Germinal center (tissue), 1 donor: Measurements from ENCODE around the gene MRTFA.
"Not testable (repeated sequence)": the region's sequence is repeated elsewhere in the genome, so short reads cannot be mapped to it uniquely, and the experiment has no call there.

ENCODE experiments used
- DNase-seq: peaks from one replicate; pipeline ENCODE4 v3.0.0; 2012; ENCODE audit warnings: mixed read lengths, low spot score

MRTFA gene

DNA sequence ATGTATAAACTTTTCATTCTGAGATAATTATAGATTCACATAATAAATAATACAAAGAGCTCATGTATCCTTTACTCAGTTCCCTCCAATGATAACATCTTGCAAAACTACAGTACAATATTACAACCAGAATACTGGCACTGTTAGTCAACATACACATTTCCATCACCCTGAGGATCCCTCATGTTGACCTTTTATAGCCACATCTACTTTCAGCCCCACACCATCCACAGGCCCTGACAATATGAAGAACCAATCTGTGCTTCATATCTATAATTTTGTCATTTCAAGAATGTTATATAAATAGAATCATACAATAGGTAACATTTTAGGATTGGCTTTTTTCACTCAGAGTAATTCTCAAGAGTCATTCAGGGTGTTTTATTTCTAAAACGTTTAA, 115.5 kb downstream of the MRTFA start:
- DNase-seq, result no peak

DNA sequence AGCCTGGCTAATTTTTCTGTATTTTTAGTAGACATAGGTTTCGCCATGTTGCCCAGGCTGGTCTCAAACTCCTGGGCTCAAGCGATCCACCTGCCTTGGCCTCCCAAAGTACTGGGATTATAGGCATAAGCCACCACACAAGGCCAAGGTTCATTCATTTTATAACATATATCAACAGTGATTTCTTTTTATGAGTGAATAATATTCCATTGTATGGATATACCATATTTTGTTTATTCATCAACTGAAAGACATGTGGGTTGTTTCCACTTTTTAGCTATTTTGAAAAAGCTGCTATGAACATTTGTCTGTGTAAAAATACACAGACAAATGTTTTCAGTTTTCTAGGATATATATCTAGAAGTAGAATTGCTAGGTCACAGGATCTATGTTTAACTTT, 116.0 kb downstream of the MRTFA start:
- DNase-seq, result no peak

DNA sequence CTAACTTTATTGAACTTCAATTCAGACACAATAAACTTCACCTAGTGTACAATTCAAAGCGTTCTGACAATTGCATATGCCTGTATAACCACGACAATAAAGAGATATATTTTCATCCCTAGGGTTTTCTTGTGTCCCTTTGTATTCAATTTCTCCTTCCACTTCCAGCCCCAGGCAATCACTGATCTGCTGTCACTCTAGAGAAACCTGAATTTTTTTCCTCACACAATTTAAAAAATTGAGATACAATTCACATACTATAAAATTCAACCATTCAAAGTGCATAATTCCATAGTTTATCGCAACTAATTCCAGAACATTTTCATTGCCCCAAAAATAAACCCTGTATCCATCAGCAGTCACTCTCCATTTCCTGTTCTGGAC, 116.6 kb downstream of the MRTFA start:
- no peak for DNase-seq

DNA sequence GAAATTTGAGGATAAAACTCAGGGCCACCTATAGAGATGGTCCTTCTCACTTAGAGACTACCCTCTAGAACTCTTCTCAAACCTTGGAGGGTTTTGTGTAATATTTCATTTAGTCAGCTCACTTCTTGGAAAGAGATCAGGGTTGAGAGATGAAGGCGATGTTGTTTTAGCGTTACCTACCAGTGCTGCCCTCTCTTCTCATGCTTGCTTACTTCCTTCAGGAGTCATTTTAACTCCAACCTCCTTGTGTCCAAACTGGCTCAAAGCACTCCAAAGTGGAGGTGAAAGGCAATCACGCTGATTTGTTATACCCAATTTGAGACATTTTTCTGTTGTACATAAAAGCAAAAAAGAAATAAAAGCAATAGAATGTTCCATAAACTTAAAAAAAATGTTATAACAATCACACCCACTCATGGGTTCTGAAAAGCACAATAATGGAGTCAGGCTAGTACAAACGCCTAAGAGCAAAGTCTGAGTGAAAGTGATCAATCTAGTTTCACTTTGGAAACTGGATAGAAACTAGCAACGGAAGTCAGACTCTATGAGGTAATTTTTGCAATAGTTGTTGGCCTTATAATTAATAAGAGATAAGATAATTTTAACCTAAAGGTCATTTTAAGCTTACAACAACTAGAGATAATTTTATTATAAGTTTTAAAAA, 117.1 kb downstream of the MRTFA start:
- DNase-seq, result no peak

DNA sequence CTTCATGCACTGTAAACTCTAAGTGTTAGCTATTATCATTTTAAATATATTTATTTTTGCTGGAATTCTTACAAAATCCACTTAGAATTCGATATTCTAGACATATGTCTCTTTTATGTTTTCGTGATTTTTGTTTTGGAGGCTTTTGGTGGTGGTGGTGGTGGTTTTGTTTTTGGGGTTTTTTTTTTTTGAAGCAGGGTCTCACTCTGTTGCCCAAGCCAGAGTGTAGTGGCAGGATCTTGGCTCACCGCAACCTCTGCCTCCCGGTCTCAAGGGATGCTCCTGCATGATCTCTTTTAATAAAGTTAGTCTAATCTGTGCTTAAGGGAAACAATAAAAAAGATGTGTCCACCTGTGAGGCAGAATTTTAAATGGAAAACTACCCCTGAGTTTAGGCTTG, 117.7 kb downstream of the MRTFA start:
- DNase-seq, result no peak

DNA sequence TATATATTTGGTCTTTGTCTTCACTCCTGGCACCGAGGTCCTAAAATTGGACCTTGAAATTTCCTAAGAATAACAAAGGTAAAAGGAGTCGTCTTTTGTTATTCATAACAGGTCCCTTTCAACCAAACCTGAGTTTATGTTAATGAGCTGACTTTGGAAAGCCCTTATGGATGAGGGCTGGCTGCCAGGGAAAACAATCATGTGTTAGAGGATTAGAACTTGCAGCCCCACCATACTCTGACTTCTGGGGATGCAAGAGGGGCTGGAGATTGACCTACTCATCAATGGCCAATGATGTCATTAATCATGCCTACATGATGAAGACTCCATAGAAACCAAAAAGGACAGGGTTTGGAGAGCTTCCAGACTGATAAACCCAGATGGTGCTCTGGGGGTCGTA, 118.9 kb downstream of the MRTFA start:
- DNase-seq, result no peak

DNA sequence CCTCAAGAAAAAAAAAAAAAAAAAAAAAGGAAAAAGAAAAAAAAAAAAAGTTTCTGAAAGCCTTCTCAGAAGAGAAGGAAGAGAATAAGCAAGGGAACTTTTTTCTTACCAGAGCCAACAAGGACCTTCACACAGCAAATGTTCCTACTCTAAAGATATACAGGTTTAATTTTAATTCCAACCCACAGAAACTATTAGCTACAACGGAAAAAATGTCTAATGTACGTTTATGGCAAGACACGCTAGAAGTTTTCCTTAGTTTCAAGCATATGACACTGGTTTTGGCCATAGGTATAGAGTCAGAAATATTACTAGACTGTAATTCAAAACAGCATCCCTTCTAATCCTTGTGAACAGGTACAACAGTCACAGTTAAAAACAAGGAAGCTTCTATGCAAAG, 120.1 kb downstream of the MRTFA start:
- DNase-seq, result no peak

DNA sequence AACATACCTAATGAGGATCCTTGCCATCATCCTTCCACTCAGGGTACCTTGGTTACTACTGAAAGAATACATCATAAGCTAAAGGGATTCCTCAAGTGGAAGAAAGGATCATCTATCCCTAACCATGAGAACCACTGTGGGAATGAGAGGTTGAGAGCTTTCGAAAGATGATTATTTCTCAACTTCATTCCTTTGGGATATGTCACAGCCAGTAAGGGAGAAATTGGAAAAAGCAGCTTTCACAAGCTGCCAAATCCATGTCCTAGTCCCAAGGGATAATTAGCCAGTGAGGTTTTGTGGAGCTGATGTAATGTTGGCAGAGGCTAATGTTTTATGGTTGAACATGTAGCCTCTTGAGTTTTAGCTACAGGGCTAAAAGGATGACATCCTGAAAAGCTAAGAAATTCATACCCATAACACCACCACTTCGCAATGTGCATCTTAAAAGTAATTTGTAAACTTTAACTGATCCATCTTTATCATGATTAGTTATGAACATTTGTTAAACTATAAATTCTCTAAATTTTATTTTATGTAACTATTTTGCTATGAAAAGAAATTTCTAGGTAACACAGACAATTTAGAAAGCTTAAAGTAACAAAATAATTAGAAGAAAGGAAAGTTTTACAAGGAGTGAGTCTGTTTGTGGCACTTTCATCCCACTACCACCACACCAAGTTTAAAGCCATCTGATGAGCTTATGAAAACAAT, 123.9 kb downstream of the MRTFA start:
- no peak for DNase-seq

DNA sequence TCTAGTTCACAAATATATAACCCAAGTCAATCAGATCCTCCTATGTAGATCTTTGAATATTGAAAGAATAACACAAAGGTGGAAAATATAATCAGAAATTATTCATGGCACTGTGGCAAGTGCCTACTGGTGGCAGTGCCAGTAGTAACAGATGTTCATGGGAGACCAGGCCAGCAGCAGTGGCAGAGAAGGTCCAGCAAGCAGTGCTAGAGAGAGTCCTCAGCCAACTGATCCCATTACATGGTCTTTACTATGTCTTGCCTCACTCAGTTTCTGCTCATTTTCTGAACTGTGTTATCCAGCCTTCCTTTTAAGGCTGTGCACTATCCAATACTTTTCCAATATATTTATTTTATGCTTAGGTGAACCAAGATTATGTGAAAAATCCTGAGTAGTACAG, 124.9 kb downstream of the MRTFA start:
- DNase-seq, result no peak

DNA sequence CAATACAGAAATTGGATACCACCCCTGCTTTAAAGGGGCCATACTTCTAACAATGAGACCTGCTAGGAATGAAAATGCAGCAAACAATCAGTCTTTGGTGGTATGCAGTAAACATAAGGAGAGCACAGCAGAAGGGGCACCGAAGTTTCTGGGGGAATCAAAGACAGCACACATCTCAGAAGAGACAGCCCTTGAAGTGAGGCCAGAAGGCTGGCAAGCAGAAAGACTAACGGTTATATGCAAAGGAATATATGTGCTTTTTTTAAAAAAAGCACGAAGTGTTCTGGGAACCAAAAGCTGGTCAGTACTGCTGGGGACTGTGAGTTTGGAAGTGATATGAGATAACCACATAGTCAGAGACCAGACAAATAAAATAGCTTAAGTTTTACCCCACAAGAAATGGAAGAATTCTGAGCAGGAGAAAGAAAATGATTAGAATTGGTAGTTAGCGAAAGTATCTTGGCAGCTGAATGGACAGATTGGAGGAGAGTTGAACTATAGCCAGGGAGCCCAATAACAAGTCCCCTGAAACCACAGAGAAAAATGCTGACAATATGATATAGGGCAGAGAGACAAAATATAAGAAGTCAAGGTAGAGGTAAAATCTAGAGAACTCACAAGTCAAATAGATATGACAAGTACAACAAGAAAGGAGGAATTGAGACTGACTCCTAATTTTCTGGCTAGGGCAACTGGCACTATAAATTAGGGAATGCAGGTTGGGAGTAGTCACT, 125.7 kb downstream of the MRTFA start:
- DNase-seq, result no peak

DNA sequence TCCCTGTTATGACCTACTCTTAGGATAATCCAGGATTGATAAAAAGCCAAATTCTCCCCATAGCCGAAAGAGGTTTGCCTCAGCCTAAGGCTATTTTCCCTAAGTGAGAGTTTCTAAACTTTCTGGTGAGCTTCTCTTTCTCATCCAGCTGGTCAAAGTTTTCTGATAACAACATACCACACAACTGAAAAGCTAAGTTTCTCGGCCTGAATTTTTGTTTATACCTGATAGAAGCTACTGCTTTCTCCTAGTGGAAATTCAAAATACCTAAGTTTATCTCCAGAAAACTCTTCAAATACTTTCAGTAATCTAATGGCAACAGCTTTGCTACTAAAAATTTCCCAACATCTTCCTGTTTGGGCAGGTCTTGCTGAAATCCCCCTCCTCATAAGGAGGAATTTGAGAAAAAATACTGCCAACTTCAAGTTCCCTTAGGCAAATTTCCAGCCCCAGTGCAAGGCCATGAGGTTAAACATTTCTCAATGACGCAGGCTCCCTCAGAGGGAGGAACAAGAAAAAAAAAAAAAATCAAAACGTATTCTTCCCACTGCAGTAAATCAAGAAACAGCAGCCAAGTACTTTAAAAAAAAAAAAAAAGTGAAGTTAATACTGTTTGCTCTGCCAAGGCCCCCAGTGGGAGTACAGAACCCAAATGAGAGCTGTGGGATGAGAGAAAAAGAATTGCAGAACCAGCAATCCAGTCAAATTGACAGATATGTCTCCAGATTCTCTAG, 127.0 kb downstream of the MRTFA start:
- DNase-seq, result no peak

DNA sequence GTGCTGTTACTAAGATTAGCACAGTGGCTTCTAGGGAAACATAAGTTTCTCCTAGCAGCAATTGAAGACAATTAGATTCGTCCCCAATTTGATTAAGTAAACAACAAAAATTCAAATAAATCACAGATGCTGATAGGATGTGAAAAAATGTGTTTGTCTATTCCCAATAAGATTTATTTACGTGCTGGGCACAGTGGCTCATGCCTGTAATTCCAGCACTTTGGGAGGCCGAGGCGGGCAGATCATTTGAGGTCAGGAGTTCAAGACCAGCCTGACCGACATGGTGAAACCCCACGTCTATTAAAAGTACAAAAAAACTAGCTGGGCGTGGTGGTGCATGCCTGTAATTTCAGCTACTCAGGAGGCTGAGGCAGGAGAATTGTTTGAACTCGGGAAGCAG, 128.5 kb downstream of the MRTFA start:
- not testable (repeated sequence) for DNase-seq

DNA sequence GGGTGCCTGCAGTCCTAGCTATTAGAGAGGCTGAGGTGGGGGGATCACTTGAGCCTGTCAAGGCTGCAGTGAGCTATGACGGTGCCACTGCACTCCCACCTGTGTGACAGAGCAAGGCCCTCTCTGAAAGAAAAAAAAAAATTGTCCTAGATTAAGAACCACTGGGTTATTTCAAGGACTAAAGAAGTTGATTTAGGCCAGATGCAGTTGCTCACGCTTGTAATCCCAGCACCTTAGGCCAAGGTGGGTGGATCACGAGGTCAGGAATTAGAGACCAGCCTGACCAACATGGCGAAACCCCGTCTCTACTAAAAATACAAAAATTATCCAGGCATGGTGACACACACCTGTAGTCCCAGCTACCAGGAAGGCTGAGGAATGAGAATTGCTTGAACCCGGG, 129.0 kb downstream of the MRTFA start:
- no peak for DNase-seq

DNA sequence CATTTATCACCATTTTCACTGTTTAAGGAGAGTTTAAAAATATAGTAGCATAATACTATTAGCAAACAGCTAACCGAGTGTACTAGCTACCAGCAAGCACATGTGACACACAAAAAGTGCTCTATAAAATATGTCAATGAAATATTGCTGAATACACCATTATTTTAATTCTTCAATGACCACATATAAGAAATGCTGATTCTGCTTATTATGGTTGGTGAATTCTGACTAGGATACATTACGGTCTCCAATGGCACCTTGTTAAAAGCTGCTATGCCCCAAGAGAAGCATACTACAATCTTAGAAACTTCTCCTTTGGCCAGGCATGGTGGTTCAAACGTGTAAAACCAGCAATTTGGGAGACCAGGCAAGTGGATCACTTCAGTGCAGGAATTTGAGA, 129.8 kb downstream of the MRTFA start:
- DNase-seq, result no peak

DNA sequence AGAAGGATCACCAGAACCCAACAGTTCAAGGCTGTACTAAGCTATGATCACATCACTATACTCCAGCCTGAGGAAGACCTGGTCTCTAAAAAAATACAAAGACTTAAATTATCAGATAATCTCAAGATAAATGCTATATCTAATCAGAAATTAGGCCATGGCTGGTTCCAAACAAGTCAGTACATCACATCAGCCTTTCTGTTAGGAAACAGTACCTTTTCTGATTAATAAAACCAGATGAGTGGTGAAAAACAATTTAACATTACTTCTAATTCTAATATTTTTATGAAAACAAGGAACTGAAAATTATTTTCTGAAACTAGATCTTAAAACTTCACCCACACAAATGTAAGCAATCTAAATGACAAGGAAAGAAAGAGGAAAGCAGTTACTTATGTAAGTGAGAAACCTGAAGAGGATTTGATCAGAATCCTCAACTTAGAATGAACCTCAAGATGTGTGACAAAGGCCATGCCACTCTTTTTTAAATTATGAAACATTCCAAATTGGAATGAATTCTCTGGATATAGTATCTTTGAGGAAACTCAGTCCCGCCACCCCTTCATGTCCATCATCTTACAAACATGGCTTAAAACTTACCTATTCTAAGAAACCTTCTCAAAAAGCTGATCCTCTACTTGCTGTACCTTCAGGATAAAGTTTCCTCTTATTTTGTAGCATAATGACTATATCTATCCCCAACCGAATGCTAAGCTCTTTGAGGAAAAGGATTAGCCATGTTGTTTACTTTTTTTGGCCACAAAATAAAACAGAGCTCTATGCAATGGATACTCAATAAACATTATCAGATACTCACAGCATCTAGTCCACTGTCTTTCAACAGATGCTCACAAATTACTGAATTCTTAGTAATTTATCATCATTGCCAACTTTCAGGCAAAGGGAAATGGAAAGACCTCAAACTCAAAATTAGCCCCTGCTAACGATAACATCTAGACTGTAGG, 132.0 kb downstream of the MRTFA start:
- DNase-seq, result no peak

DNA sequence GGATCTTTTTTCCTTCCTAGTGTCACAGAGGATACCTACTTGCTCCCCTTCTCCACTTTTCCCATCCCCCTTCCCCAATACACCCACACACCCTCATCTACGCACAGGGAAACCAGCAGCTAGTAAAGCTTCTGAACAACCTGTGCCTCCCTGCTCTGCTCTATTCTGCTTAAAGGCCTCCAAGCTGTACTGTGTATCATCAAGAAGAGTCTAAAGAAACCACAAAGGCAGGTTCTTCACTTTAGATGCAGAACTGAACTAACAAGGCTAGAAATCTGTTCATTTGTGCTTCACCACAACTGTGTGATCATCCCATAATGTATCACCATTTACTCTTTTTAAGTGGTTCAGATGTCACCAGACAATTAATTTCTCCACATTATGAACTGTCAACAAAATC, 133.6 kb downstream of the MRTFA start:
- DNase-seq, result no peak

DNA sequence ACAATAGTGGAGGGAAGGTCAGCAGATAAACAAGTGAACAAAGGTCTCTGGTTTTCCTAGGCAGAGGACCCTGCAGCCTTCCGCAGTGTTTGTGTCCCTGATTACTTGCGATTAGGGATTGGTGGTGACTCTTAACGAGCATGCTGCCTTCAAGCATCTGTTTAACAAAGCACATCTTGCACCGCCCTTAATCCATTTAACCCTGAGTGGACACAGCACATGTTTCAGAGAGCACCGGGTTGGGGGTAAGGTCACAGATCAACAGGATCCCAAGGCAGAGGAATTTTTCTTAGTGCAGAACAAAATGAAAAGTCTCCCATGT, 136.1 kb downstream of the MRTFA start:
- DNase-seq, result not testable (repeated sequence)

DNA sequence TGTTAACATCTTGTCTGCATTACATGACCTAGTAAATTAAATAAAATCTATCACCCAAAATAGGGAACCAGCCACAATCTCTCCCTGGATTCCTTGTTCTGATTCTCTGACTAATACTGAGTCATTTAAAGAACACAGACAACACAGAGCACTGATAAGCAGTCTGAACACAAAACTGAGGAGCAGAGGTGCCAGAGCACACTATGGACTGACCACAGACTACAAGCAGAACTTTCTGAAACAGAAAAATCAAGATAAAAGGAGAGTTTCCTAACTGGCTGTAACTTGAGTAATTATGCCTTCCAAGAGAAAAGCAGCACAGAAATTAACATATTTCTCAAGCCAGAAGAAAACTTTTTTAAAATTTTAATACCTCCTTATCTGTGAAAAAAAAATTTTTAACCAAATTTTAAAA, 137.3 kb downstream of the MRTFA start:
- DNase-seq, result no peak

DNA sequence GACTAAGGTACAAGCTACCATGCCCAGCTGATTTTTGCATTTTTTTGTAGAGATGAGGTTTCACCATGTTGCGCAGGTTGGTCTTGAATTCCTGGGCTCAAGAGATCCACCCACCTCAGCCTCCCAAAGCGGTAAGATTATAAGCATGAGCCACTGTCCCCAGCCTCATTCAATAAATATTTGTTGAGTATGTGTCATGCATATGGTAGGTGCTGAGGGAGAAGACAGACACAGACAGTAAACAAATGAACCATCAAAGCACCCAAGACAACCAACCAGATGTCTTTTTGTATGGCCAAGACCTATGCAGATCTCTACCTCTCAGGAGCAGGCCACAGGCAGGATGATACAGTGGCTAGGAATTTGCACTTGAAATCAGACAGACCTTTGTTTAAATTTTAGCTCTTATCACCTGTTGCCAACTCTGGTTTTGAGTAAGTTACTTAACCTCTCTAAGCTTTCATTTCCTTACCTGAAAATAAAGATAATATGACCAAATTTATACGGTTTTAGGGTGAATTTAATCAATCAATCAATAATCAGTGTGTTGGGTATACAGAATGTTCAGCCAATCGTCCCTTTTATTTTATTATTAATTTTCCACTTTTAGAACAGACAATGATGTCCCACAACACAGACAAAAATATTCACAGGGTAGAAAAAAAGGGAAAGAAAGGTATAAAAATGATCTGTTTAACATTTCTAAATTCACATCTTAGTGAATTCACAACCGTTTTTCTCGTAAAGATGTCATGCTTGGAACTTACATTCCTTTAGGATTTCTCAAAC, 137.9 kb downstream of the MRTFA start:
- DNase-seq, result no peak

DNA sequence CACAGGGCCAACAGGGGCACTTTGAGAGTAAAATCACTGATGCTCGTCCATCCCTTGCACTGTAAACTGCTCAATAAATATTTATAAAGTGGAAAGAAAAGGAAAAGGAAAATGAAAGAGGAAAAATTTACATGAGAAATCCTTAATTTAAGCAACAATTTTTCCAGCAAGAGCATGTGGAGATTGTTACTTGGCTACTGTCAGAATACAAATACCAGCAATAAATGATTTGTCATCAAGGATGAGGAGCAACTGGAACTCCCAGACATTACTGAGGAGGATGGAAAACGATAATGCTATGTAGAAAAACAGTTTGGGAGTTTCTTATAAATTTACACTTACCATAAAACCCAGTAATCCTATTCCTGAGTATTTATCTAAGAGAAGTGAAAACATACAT, 143.1 kb downstream of the MRTFA start:
- no peak for DNase-seq
